Neuron (in vitro differentiated cells): ENCODE measurements around the gene FRMD4A.

Experiments used
- H2AFZ ChIP-seq: one replicate; pipeline ENCODE4 v1.6.1; 2013; ENCODE audit warnings: low read depth, mild to moderate bottlenecking, inconsistent platforms, low read length, moderate library complexity
- H3K27me3 ChIP-seq: one replicate; pipeline ENCODE4 v1.6.1; 2013; ENCODE audit warnings: low read length; ENCODE audit not compliant: insufficient read depth
- H3K36me3 ChIP-seq: one replicate; pipeline ENCODE4 v1.6.1; 2013; ENCODE audit warnings: low read length; ENCODE audit not compliant: insufficient read depth
- H3K4me1 ChIP-seq: one replicate; pipeline ENCODE4 v1.6.1; 2013; ENCODE audit warnings: low read length; ENCODE audit not compliant: insufficient read depth
- H3K4me3 ChIP-seq: 2 replicates; pipeline ENCODE4 v1.5.1; 2013; ENCODE audit warnings: mild to moderate bottlenecking, low read length, moderate library complexity
- H3K9me3 ChIP-seq: one replicate; pipeline ENCODE4 v1.6.1; 2013; ENCODE audit warnings: low read length

Gene FRMD4A

DNA sequence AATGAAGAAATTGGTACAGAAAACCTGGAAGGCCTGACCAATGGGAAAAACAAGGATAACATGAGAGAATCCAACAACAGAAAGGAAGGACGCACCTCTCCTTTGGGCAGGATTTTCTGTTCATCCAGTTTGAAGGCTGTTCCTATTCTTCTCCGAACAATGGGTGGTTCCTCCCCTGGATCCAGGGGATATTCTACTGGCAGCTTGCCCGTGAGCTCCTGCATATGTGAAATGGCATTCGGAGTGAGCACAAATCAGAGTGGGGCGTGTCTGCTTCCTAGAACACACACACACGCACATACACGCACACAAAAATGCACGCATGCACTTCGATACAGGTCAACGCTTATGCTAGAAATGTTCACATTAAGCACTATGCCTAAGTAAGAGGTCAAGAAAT lies 660.4 kb downstream of the FRMD4A start:
- H3K27me3 ChIP-seq = no peaks in the 10 kb centered on the region
- H3K36me3 ChIP-seq = peaks cover 74% of the 10 kb centered on the region
- H2AFZ ChIP-seq = no peak overlapping the region
- peaks cover 4% of the 10 kb centered on the region for H3K4me1 ChIP-seq
- peaks cover 7% of the 10 kb centered on the region for H3K9me3 ChIP-seq
- no peak overlapping the region for H3K4me3 ChIP-seq

DNA sequence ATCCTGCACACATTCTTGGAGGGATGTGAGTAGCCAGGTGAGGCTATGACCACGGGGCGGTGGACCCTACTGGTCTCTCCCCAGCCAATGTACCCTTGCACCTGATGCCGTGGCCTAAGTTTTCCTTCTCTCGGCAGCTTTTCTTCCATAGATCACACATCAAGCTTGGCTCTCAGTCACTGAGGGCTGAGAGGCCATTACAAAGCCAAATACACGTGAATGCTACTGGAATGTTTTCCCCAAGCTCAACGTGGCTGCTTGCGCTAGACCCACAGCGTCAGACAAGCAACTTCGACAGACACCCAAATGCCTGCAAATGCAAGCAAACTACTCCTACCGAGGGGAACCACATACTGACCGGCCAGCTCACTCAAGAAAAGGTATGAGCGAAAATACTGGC lies 660.8 kb downstream of the FRMD4A start:
- Histone ChIP-seq H3K9me3 (peaks cover 7% of the 10 kb centered on the region), H3K4me3 (no peak overlapping the region), H3K27me3 (no peaks in the 10 kb centered on the region), H3K36me3 (peaks cover 76% of the 10 kb centered on the region), H2AFZ (no peak overlapping the region), H3K4me1 (peaks cover 4% of the 10 kb centered on the region)

DNA sequence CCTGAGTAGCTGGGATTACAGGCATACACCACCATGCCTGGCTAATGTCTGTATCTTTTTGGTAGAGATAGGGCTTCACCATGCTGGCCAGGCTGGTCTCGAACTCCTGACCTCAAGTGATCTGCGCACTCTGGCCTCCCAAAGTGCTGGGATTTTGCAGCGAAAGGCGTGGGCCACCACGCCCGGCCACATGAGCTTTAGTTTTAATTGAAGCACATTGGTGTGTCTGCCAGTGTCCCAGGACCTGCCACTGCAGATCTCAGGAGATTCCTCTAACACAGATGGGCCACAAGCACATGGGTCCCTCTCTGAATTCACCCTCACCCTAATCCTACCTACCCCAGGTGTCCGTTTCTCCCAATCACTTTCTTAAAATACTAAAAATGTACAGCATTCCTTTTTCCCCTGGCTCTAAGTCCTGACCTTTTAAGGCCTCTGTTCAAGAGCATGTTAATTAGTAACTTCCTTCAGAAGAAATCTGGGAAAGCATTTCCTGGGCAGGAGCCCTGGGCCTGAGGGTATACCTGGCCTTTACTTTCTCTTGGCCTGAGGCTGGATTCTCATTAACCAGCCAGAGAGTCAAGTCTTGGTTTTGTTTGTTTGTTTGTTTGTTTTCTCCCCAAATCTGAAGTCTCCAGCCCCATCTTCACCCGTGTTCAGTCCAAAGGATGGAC lies 661.4 kb downstream of the FRMD4A start:
- H3K27me3 ChIP-seq = no peaks in the 10 kb centered on the region
- no peak overlapping the region for H3K4me3 ChIP-seq
- peaks cover 4% of the 10 kb centered on the region for H3K4me1 ChIP-seq
- H2AFZ ChIP-seq = no peak overlapping the region
- H3K9me3 ChIP-seq = peaks cover 7% of the 10 kb centered on the region
- H3K36me3 ChIP-seq = peaks cover 71% of the 10 kb centered on the region

DNA sequence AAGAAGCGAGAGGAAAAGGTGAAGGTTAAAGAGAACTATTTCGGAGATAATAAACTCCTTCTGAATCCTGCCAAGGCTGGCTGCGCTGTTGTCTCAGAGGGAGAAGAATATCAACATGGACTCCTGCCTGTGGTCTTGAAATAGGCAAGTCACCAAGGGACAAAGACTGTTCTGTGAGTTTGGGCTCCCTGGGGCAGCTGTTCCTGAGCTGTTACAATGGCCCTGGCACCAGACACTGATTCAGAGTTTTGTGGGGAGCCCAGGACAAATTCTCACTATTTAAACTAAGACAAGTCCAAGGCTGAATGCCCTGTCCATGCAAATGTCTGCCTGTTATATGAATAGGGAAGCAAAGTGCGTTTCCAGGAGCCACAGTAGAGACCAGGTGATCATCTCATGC lies 662.6 kb downstream of the FRMD4A start:
- Histone ChIP-seq H2AFZ (no peak overlapping the region), H3K9me3 (peaks cover 7% of the 10 kb centered on the region), H3K27me3 (no peaks in the 10 kb centered on the region), H3K36me3 (peaks cover 74% of the 10 kb centered on the region), H3K4me1 (peaks cover 4% of the 10 kb centered on the region), H3K4me3 (no peak overlapping the region)

DNA sequence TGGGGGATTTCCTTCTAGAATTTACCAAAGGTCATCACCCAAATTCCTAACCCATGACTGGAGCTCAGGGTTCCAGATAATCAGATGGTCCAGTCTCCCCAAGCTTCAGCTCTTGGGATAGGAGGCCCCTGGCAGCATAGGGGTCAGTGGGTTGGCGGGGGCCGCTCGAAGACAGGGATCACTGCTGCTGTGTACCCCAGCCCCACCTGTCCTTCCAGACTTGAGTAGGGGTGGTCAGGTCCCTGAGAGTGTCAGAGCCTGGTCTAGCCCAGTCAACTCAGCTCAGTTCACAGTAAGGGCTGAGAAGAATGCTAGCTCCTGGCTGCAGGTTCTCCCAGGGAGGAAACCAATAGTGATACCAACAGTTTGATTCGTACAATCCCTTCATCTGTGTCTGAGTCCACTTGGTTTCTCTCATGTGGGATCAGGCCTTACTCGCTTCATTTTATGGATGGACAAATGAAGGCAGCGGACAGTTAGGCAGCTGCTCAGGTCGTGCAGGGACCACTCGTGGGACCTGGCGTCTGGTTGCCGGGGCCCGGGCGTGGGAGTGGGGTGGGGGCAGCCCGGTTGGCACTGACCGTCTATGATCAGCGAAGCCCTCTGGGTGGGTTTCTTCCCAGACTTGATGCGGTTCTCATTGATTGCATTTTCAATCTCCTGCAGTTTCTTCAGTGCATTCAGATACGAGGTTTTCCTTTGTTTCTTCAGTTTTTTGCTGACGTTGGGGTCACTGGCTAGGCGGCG lies 665.0 kb downstream of the FRMD4A start:
- peaks cover 80% of the 10 kb centered on the region for H3K36me3 ChIP-seq

DNA sequence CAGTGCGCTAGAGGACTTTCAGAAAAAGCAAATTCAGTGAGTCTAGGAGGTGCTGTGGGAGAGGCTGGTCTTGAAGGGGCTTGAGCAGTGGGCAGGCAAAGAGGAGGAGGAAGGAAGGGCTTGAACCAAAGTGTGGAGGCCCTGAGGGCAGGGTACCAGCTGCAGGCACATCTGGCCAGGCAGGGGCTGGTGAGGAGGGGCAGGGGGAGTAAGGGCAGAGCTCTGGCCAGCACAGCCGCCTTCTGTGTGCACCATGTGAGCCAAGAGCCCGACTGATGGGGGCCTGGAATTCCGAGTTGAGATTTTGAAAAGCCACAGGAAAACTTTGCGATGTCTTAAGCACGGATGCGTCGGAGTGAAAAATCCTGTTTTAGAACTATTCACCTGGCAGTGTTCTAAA lies 669.5 kb downstream of the FRMD4A start:
- Histone ChIP-seq H3K4me3 (no peak overlapping the region), H3K36me3 (peaks cover 83% of the 10 kb centered on the region), H2AFZ (no peak overlapping the region), H3K27me3 (no peaks in the 10 kb centered on the region), H3K4me1 (no peaks in the 10 kb centered on the region), H3K9me3 (no peaks in the 10 kb centered on the region)

More for the DNA sequence above, 665.0 kb downstream of the FRMD4A start:
- H2AFZ ChIP-seq = no peak overlapping the region
- H3K4me1 ChIP-seq = no peaks in the 10 kb centered on the region
- H3K4me3 ChIP-seq = no peak overlapping the region
- peaks cover 2% of the 10 kb centered on the region for H3K9me3 ChIP-seq
- H3K27me3 ChIP-seq = no peaks in the 10 kb centered on the region

DNA sequence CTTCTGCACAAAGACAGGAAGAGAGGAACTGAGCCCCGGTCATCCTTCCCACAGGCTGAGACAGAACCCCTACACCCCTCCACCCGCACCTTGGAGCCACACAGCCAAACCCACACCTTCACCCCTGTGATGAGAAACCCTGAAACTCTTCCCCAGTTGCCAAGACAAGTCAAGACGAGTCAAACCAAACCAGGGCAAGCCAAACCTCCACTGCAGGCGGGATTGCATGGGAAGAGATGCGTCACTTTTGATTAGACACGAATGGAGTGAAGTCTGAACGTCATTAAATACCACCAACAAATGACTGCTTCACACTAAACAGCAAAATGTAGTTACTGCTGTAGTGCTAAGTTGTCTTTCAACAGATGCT lies 670.2 kb downstream of the FRMD4A start:
- no peak overlapping the region for H2AFZ ChIP-seq
- H3K36me3 ChIP-seq = peaks cover 83% of the 10 kb centered on the region
- no peaks in the 10 kb centered on the region for H3K27me3 ChIP-seq
- H3K9me3 ChIP-seq = no peaks in the 10 kb centered on the region
- H3K4me3 ChIP-seq = no peak overlapping the region
- no peaks in the 10 kb centered on the region for H3K4me1 ChIP-seq

DNA sequence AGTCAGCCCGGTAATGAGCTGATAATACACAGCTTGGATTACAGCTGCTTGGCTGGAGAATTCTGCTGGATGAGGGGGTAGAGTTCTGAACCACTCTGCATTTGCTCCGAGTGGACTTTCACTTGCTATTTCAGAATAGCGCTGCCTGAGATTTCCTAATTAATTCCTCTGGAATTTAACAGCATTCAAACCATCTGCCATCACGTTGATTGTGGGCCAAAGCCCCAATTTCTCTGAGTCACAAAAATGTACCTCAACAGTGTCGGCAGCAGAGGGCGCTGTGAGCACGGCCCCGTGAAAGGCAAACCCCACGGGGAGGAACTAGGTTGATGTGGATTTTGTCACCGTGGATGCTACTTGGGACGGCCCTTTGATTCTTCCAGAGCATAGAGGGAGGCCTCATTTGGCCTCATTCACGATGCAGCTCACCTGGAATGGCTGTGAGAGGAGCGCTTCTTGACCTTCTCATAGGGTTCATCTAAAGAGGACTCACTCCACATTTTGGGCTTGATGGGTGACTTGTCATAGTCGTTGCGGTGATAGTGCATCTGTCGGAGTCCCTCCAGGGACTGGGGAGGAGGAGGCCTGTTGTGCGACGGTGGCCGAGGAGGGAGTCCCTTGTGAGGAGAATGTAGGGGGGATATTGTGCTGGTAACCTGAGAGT lies 670.7 kb downstream of the FRMD4A start:
- Histone ChIP-seq H3K36me3 (peaks cover 83% of the 10 kb centered on the region), H3K4me1 (no peaks in the 10 kb centered on the region), H3K27me3 (no peaks in the 10 kb centered on the region), H2AFZ (no peak overlapping the region), H3K4me3 (no peak overlapping the region), H3K9me3 (no peaks in the 10 kb centered on the region)

DNA sequence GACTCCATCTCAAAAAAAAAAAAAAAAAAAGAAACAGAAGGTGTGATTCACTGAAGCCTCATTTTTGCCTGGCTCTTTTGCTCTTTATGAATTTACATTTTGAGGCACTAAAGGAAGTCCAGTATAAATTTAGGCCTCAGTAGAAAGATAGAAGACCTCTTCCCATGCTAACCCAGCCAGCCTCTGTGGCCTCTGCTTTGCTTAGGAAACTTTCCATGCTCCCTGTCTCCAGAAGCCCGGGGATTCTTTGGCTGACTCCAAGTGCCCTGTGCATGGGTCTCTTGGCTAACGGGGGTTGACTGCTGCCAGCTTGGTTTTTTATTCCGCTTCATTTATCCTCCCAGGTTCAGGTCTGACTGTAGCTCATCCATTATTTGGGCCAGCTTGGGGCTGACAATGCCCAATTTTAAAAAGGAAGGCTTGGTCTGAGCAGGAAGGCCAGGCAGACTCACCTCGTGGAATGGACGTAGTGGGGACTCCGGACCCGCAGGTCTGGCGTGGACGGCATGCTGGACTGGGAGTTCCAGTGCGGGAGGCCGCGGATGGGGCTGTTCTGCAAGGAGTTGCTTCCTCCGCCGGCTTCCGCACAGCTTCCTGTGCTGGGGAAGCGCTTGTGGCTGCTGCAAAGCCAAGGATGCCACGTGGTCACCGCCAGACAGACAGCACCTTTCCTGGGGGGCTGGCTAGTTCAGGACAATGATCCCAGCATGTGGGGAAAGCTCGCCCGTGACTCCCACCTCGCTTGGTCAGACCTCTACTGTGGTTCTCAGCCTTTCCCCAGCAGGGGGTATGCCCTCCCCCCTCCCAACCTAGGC lies 671.6 kb downstream of the FRMD4A start:
- no peaks in the 10 kb centered on the region for H3K4me1 ChIP-seq
- peaks cover 91% of the 10 kb centered on the region for H3K36me3 ChIP-seq
- no peak overlapping the region for H3K4me3 ChIP-seq
- H3K27me3 ChIP-seq = no peaks in the 10 kb centered on the region
- H3K9me3 ChIP-seq = no peaks in the 10 kb centered on the region
- no peak overlapping the region for H2AFZ ChIP-seq

DNA sequence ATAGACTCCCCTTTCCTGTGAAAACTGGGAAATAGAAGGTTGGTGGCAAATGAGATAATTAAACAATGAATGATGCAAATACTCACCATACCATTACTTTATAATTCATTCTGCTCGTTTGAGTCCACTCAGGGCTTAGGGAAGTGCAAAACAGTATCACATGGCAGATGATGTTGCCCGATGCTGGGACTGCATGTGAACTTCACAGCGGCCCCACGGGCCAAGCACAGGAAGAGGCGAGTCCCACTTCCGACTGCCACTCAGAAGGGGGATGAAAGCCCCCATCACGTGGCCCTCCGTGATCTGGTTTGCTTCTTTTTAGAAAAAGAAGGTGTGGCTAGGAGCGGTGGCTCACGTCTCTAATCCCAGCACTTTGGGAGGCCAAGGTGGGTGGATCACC lies 672.5 kb downstream of the FRMD4A start:
- Histone ChIP-seq H3K4me1 (no peaks in the 10 kb centered on the region), H2AFZ (no peak overlapping the region), H3K9me3 (no peaks in the 10 kb centered on the region), H3K27me3 (no peaks in the 10 kb centered on the region), H3K4me3 (no peak overlapping the region), H3K36me3 (peaks cover 92% of the 10 kb centered on the region)

DNA sequence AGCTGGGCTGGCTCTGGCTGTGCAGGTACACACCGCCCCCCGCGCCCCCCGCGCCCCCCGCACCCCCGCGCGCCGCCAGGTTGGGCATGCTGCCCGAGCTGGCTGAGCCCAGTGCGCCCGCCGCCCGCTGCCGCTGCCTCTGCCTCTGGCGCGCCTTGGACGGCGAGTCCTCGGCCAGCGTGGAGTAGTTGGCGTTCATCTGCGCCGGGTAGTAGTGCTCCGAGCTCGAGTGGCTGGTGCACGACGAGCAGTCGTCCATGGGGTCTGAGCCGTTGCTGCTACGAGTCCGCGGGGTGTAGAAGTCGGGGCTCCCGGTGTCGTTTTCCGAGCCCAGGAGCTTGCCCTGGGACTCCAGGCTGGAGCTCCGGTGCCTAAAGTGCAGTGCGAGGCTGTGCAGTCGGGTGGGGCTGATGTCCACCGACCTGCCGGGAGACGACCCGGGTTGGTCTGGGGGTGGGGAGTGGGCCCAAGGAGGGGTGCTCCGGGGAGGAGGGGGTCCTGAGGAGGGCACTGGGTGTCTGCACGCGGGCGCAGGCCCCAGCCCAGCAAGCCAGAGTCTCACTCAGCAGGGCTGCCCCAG lies 673.5 kb downstream of the FRMD4A start:
- Histone ChIP-seq H3K4me1 (no peaks in the 10 kb centered on the region), H3K4me3 (no peak overlapping the region), H3K27me3 (no peaks in the 10 kb centered on the region), H3K9me3 (no peaks in the 10 kb centered on the region), H2AFZ (no peak overlapping the region), H3K36me3 (peaks cover 92% of the 10 kb centered on the region)

DNA sequence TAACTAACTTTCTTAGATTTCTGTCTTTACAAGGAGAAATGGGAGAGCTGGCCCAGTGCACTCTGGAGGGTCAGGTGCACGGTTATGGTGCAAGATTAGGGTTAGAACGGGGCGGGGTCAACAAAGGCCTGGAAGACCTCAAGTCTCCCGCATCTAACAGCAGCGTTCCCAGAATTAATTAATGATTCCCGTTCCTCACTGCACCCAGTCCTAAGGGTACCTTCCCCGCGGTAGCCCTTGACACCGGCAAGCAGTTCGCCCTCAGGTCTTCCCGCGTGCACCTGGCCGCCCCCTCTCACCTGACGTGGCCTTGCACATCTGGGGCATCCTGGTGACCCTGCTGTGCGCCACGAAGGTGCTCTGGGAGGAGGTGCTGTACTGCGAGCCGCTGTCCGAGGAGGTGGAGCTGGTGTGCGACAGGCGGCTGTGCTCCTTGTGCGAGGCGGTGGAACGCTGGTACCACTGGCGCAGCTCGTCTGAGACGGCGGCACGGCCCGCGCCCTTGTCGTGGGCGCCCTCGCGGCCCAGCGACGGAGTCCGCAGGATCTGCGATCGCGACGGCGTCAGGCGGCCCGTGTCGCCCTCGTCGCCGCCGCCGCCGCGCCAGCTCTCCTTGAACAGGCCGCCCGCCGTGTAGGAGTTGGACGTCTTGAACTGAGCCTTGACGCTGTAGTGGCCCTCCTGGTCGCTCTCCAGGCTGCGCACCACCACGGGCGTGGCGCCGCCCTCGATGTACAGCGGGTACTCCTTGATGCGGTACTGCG lies 674.2 kb downstream of the FRMD4A start:
- no peaks in the 10 kb centered on the region for H3K4me1 ChIP-seq
- peaks cover 92% of the 10 kb centered on the region for H3K36me3 ChIP-seq
- no peak overlapping the region for H2AFZ ChIP-seq
- no peaks in the 10 kb centered on the region for H3K9me3 ChIP-seq
- no peaks in the 10 kb centered on the region for H3K27me3 ChIP-seq
- no peak overlapping the region for H3K4me3 ChIP-seq
